Gastroesophageal sphincter (tissue), 4 donors: ENCODE results near the gene RFNG. TPM values are rescaled to one million over a fixed set of nuclear protein-coding genes. Genes with fewer than 3 reads are reported as not detected.
A peak's percentile ranks its signal among the peaks of the same experiment; 100 is the strongest.
"Not testable (repeated sequence)": the region's sequence is repeated elsewhere in the genome, so short reads cannot be mapped to it uniquely, and the experiment has no call there.

Source experiments
- ATAC-seq: fragments of 150-250 bp; one replicate; pipeline ENCODE4 v1.9.1; 2016; ENCODE audit warnings: mild to moderate bottlenecking, moderate library complexity
- H3K27ac ChIP-seq, 4 donors: fragments of 200-600 bp; sonication (generic) in 3 of 4; 1 replicate in 3 of 4; 2 replicates in 1 of 4; pipeline ENCODE4 v1.5.1; 2016 to 2019
- H3K27me3 ChIP-seq: fragments of 200-600 bp; sonication (generic); one replicate; pipeline ENCODE4 v1.5.1; 2019
- H3K36me3 ChIP-seq, 2 donors: fragments of 200-600 bp; sonication (generic); one replicate each; pipeline ENCODE4 v1.5.1; 2019; ENCODE audit warnings: control low read depth in 1 of 2
- H3K4me1 ChIP-seq, 3 donors: fragments of 200-600 bp; sonication (generic); 1 replicate in 2 of 3; 2 replicates in 1 of 3; pipeline ENCODE4 v1.5.1; 2016 to 2019; ENCODE audit warnings: control low read depth in 2 of 3
- H3K4me3 ChIP-seq, 2 donors: fragments of 200-600 bp; sonication (generic); one replicate each; pipeline ENCODE4 v1.5.1; 2019; ENCODE audit warnings: mild to moderate bottlenecking in 1 of 2, moderate library complexity in 1 of 2
- H3K9me3 ChIP-seq, 3 donors: fragments of 200-600 bp; sonication (generic); one replicate each; pipeline ENCODE4 v1.5.1; 2017 to 2019; ENCODE audit warnings: control low read depth in 2 of 3
- CTCF ChIP-seq, 4 experiments: fragments of 200-600 bp in 2 of 4; fragments of 450-650 bp in 2 of 4; sonication (generic) in 1 of 4; IDR thresholded peaks; one replicate each; pipeline ENCODE4 v1.5.1; 2017 to 2019; ENCODE audit warnings: antibody characterized with exemption in 4 of 4, mild to moderate bottlenecking in 2 of 4, moderate library complexity in 2 of 4
- EP300 ChIP-seq: sonication (generic); formaldehyde crosslinking; IDR thresholded peaks from one replicate; pipeline ENCODE4 v1.6.1; 2017; ENCODE audit warnings: antibody characterized with exemption, mild to moderate bottlenecking
- POLR2A ChIP-seq, 2 donors: fragments of 450-650 bp; IDR thresholded peaks; one replicate each; pipeline ENCODE4 v1.6.1; 2017; ENCODE audit warnings: antibody characterized with exemption in 2 of 2, mild to moderate bottlenecking in 2 of 2, moderate library complexity in 1 of 2
- POLR2AphosphoS5 ChIP-seq: sonication (generic); formaldehyde crosslinking; IDR thresholded peaks from one replicate; pipeline ENCODE4 v1.6.1; 2017; ENCODE audit warnings: antibody characterized with exemption
- WGBS, 2 donors: methylation state at CpG; one replicate each; pipeline ENCODE4 v1.1.5; 2018; ENCODE audit warnings: low coverage in 1 of 2; 5-methylcytosine and 5-hydroxymethylcytosine counted together
- total RNA-seq, 4 donors: library from RNA; depleted of rRNA; stranded (reverse); fragments of >200 nt; gene quantifications; one replicate each; pipeline ENCODE4 v1.1.0, GENCODE V29; 2016

Gene RFNG
- total RNA-seq, 4 donors from 2014 or later, result 28.8 to 48.2 (median 34.3) TPM

- Histone ChIP-seq H3K4me3 (no peak overlapping the region), H3K36me3 (peaks cover 0 to 1% of the 10 kb centered on the region in 2 donors), H3K27ac (no peak overlapping the region), H3K4me1 (peaks cover 0 to 14% (median 6%) of the 10 kb centered on the region in 3 donors), H3K9me3 (no peaks in the 10 kb centered on the region), H3K27me3 (no peaks in the 10 kb centered on the region)
- TF ChIP-seq CTCF (IDR thresholded peaks at IDR 0.05) (no peak), POLR2A (IDR thresholded peaks at IDR 0.05) (no peak), POLR2AphosphoS5 (no peak), EP300 (no peak)
- WGBS, 2 donors, result 80 to 84% methylated on average over 14 to 16 of the region's 17 CpGs
- no peak for ATAC-seq
Measured at GRCh38 chr17:82041144-82041814, 10.3 kb downstream of the RFNG start.

GRCh38 chr17:82039695-82040299 lies 11.8 kb downstream of the RFNG start:
- Histone ChIP-seq H3K4me1 (peaks cover 0 to 26% (median 8%) of the 10 kb centered on the region in 3 donors), H3K36me3 (peaks cover 0 to 15% of the 10 kb centered on the region in 2 donors), H3K27ac (no peak overlapping the region), H3K27me3 (no peaks in the 10 kb centered on the region), H3K4me3 (no peak overlapping the region), H3K9me3 (no peaks in the 10 kb centered on the region)
- ATAC-seq, result no peak
- 87 to 90% methylated on average over 2 to 4 of the region's 8 CpGs for WGBS, 2 donors
- TF ChIP-seq POLR2AphosphoS5 (no peak), POLR2A (IDR thresholded peaks at IDR 0.05) (no peak), EP300 (no peak), CTCF (IDR thresholded peaks at IDR 0.05) (no peak)

GRCh38 chr17:82038796-82039409 lies 12.7 kb downstream of the RFNG start:
- not testable (repeated sequence) for H3K27me3 ChIP-seq, H3K27ac ChIP-seq, H3K9me3 ChIP-seq, ATAC-seq, H3K4me3 ChIP-seq
- WGBS, 2 donors, result 84 to 90% methylated on average over 15 to 16 of the region's 16 CpGs
- peaks cover 0 to 18% of the 10 kb centered on the region in 2 donors for H3K36me3 ChIP-seq
- H3K4me1 ChIP-seq, result peaks cover 0 to 26% (median 8%) of the 10 kb centered on the region in 3 donors

GRCh38 chr17:82037889-82038195 lies 13.8 kb downstream of the RFNG start:
- Histone ChIP-seq H3K9me3 (no peaks in the 10 kb centered on the region), H3K27me3 (no peaks in the 10 kb centered on the region), H3K27ac (peak overlapping the region; percentile 60 to 99 (median 94)), H3K36me3 (peaks cover 0 to 18% of the 10 kb centered on the region in 2 donors), H3K4me3 (peak overlapping the region in 1 of 2 donors; percentile 90), H3K4me1 (peaks cover 0 to 26% (median 8%) of the 10 kb centered on the region in 3 donors)
- no peak for ATAC-seq
- 1 to 10% methylated on average over 2 to 10 of the region's 10 CpGs for WGBS, 2 donors
- TF ChIP-seq POLR2A (IDR thresholded peaks at IDR 0.05), result no peak
- no peak for TF ChIP-seq EP300
- no peak for TF ChIP-seq CTCF (IDR thresholded peaks at IDR 0.05)
- no peak for TF ChIP-seq POLR2AphosphoS5

- WGBS, 2 donors, result 2% methylated on average over 9 of the region's 92 CpGs; no CpG with 5 or more reads in 1 of the 2 donors
- peak; percentile 98 for ATAC-seq
Measured at GRCh38 chr17:82037092-82037888, 14.3 kb downstream of the RFNG start, which contains the start of gene DCXR. Gene DCXR, minus strand, starts transcription at chr17:82037697. Its CDS starts 15 bp downstream, at chr17:82037682.

More at GRCh38 chr17:82037092-82037888, 14.3 kb downstream of the RFNG start, which contains the start of gene DCXR:
- no peaks in the 10 kb centered on the region for H3K9me3 ChIP-seq
- peaks cover 0 to 18% of the 10 kb centered on the region in 2 donors for H3K36me3 ChIP-seq
- TF ChIP-seq CTCF (IDR thresholded peaks at IDR 0.05) (peak in 3 of 4 experiments; percentile 64 to 86 (median 79)), POLR2A (IDR thresholded peaks at IDR 0.05) (peak; percentile 84 to 91), EP300 (no peak), POLR2AphosphoS5 (peak; percentile 91)
- H3K27me3 ChIP-seq, result peaks cover 2% of the 10 kb centered on the region
- H3K27ac ChIP-seq, result peak within 1 kb of the TSS; percentile 60 to 99 (median 94)
- H3K4me3 ChIP-seq, result peak within 1 kb of the TSS; percentile 51 to 90
- peaks cover 0 to 29% (median 8%) of the 10 kb centered on the region in 3 donors for H3K4me1 ChIP-seq
